SK-N-SH treated with all-trans-retinoic acid at 6 μM for 48 hours (cell line): Measurements from ENCODE around the gene GPC5.

ENCODE experiments used
- ATAC-seq: fragments of 200-7000 bp; cut with Tn5 transposase; 3 replicates; pipeline ENCODE4 v1.9.1; 2020; ENCODE audit warnings: mild to moderate bottlenecking, moderate library complexity
- BACH2 ChIP-seq: fragments of 250-450 bp; sonication (Bioruptor Pico); IDR thresholded peaks from 2 replicates; pipeline ENCODE4 v1.9.0; 2021; ENCODE audit warnings: mild to moderate bottlenecking, borderline replicate concordance
- CSDC2 ChIP-seq: fragments of 250-450 bp; sonication (Bioruptor Pico); IDR thresholded peaks from 2 replicates; pipeline ENCODE4 v1.5.0; 2020; ENCODE audit warnings: mild to moderate bottlenecking, moderate library complexity
- CSRNP3 ChIP-seq: fragments of 250-450 bp; sonication (Bioruptor Pico); IDR thresholded peaks from 2 replicates; pipeline ENCODE4 v1.5.1; 2021; ENCODE audit warnings: mild to moderate bottlenecking, moderate library complexity
- ESRRG ChIP-seq: fragments of 250-450 bp; sonication (Bioruptor Pico); IDR thresholded peaks from 2 replicates; pipeline ENCODE4 v1.6.1; 2021; ENCODE audit warnings: mild to moderate bottlenecking
- GLIS3 ChIP-seq: fragments of 250-450 bp; sonication (Bioruptor Pico); IDR thresholded peaks from 2 replicates; pipeline ENCODE4 v1.5.0; 2020; ENCODE audit warnings: mild to moderate bottlenecking, moderate library complexity
- ISL1 ChIP-seq: fragments of 250-450 bp; sonication (Bioruptor Pico); IDR thresholded peaks from 2 replicates; pipeline ENCODE4 v2.1.2; 2022; ENCODE audit warnings: mild to moderate bottlenecking, moderate library complexity
- OSR1 ChIP-seq: fragments of 250-450 bp; sonication (Bioruptor Pico); IDR thresholded peaks from 2 replicates; pipeline ENCODE4 v1.8.0; 2022; ENCODE audit warnings: moderate library complexity, mild to moderate bottlenecking, inconsistent platforms
- PPARA ChIP-seq: fragments of 250-450 bp; sonication (Bioruptor Pico); IDR thresholded peaks from 2 replicates; pipeline ENCODE4 v1.5.0; 2020; ENCODE audit warnings: mild to moderate bottlenecking, borderline replicate concordance
- RARB ChIP-seq: fragments of 250-450 bp; sonication (Bioruptor Pico); IDR thresholded peaks from 2 replicates; pipeline ENCODE4 v1.8.0; 2021; ENCODE audit warnings: mild to moderate bottlenecking, moderate library complexity
- SNAI2 ChIP-seq: fragments of 250-450 bp; sonication (Bioruptor Pico); IDR thresholded peaks from 2 replicates; pipeline ENCODE4 v1.5.0; 2020; ENCODE audit warnings: mild to moderate bottlenecking, moderate library complexity
- TCF4 ChIP-seq: fragments of 250-450 bp; sonication (Bioruptor Pico); IDR thresholded peaks from 2 replicates; pipeline ENCODE4 v1.8.0; 2021; ENCODE audit warnings: mild to moderate bottlenecking, moderate library complexity, borderline replicate concordance
- TOX ChIP-seq: fragments of 250-450 bp; sonication (Bioruptor Pico); IDR thresholded peaks from 2 replicates; pipeline ENCODE4 v1.8.0; 2021; ENCODE audit warnings: mild to moderate bottlenecking, moderate library complexity, borderline replicate concordance
- ZFP3 ChIP-seq: fragments of 250-450 bp; sonication (Bioruptor Pico); IDR thresholded peaks from 2 replicates; pipeline ENCODE4 v1.5.0; 2020; ENCODE audit warnings: mild to moderate bottlenecking, moderate library complexity
- ZFP30 ChIP-seq: fragments of 450-650 bp; formaldehyde crosslinking; IDR thresholded peaks from 2 replicates; pipeline ENCODE4 v1.5.0; 2022; ENCODE audit warnings: mild to moderate bottlenecking, moderate library complexity
- ZNF565 ChIP-seq: fragments of 450-650 bp; formaldehyde crosslinking; conservative IDR thresholded peaks from 2 replicates; pipeline ENCODE4 v1.5.0; 2020; ENCODE audit warnings: low read depth, mild to moderate bottlenecking, moderate library complexity
- ZNF8 ChIP-seq: fragments of 450-650 bp; formaldehyde crosslinking; IDR thresholded peaks from 2 replicates; pipeline ENCODE4 v1.5.0; 2020; ENCODE audit warnings: mild to moderate bottlenecking, moderate library complexity
- TF ChIP-seq, protein P1 (sequence below): fragments of 250-450 bp; sonication (Bioruptor Pico); IDR thresholded peaks from 2 replicates; pipeline ENCODE4 v1.5.0; 2020; ENCODE audit warnings: mild to moderate bottlenecking, moderate library complexity
- TF ChIP-seq, protein P2 (sequence below): fragments of 250-450 bp; sonication (Bioruptor Pico); IDR thresholded peaks from 2 replicates; pipeline ENCODE4 v1.8.0; 2020; ENCODE audit warnings: mild to moderate bottlenecking, moderate library complexity, borderline replicate concordance

Gene GPC5

DNA sequence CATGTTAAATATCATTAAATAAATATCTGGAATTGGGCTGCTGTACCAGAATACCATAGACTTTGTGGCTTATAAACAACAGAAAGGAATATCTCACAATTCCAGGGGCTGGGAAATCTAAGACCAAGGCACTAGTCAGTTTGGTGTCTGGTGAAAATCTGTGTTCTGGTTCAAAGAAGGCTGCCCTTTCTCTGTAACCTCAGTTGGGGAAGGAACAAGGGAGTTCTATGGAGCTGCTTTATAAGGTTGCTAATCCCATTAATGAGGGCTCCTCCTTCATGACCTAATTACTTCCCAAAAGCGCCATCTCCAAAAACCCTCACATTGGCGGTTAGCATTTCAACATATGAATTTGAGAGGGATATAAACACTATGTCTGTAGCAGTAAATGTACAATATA is 480.9 kb downstream of the GPC5 start:
- TF ChIP-seq, protein P1, sequence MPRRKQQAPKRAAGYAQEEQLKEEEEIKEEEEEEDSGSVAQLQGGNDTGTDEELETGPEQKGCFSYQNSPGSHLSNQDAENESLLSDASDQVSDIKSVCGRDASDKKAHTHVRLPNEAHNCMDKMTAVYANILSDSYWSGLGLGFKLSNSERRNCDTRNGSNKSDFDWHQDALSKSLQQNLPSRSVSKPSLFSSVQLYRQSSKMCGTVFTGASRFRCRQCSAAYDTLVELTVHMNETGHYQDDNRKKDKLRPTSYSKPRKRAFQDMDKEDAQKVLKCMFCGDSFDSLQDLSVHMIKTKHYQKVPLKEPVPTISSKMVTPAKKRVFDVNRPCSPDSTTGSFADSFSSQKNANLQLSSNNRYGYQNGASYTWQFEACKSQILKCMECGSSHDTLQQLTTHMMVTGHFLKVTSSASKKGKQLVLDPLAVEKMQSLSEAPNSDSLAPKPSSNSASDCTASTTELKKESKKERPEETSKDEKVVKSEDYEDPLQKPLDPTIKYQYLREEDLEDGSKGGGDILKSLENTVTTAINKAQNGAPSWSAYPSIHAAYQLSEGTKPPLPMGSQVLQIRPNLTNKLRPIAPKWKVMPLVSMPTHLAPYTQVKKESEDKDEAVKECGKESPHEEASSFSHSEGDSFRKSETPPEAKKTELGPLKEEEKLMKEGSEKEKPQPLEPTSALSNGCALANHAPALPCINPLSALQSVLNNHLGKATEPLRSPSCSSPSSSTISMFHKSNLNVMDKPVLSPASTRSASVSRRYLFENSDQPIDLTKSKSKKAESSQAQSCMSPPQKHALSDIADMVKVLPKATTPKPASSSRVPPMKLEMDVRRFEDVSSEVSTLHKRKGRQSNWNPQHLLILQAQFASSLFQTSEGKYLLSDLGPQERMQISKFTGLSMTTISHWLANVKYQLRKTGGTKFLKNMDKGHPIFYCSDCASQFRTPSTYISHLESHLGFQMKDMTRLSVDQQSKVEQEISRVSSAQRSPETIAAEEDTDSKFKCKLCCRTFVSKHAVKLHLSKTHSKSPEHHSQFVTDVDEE = no peak
- TF ChIP-seq CSRNP3 (no peak), OSR1 (CRISPR knock-in tag) (no peak), CSDC2 (CRISPR knock-in tag) (no peak)
- ATAC-seq = no peak

DNA sequence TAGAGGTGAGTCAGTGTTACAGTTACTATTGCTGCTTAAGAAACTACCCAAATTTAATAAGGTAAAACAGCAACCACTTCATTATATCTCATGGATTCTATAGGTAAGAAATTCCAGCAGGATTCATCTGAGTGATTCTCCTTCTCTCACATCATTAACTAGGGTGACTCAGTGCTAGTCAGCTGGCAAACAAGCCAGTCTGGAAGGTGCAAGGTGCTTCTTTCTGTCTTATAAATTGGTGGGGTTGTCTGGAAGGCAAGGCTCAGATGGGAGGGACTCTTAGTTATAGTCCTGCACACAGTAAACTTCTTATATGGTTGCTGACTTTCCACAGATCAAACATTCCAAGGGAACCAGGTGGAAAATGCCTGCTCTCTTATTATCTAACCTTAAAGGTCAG is 484.5 kb downstream of the GPC5 start:
- no peak for ATAC-seq
- no peak for TF ChIP-seq CSDC2 (CRISPR knock-in tag)
- TF ChIP-seq, protein P2, sequence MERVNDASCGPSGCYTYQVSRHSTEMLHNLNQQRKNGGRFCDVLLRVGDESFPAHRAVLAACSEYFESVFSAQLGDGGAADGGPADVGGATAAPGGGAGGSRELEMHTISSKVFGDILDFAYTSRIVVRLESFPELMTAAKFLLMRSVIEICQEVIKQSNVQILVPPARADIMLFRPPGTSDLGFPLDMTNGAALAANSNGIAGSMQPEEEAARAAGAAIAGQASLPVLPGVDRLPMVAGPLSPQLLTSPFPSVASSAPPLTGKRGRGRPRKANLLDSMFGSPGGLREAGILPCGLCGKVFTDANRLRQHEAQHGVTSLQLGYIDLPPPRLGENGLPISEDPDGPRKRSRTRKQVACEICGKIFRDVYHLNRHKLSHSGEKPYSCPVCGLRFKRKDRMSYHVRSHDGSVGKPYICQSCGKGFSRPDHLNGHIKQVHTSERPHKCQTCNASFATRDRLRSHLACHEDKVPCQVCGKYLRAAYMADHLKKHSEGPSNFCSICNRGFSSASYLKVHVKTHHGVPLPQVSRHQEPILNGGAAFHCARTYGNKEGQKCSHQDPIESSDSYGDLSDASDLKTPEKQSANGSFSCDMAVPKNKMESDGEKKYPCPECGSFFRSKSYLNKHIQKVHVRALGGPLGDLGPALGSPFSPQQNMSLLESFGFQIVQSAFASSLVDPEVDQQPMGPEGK (CRISPR knock-in tag) = no peak
- TF ChIP-seq CSRNP3 = no peak
- no peak for TF ChIP-seq TCF4 (CRISPR knock-in tag)
- TF ChIP-seq ZNF565 (CRISPR knock-in tag) = no peak
- TF ChIP-seq ISL1 (CRISPR knock-in tag) = no peak

DNA sequence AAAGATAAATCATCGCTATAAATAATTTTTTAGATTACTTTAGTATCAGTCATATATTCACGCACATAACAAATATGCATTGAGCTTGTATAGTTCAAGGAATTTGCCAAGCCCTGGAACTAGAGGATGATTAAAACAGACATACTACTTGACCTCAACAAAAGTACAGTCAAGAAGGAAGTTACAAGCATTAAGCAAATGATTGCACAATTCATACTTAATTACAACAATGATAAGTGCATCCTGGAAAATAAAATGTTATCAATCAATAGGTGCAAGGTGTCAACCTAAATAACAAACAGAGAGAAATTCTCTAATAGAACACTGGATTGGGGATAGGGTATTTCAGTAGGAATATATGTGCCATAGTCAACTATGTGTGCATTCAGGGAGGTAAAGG is 491.2 kb downstream of the GPC5 start:
- TF ChIP-seq SNAI2 (no peak), RARB (no peak), CSRNP3 (no peak), ZFP30 (CRISPR knock-in tag) (no peak), CSDC2 (CRISPR knock-in tag) (no peak), BACH2 (no peak), GLIS3 (CRISPR knock-in tag) (no peak), OSR1 (CRISPR knock-in tag) (no peak), ZNF8 (CRISPR knock-in tag) (no peak), PPARA (CRISPR knock-in tag) (no peak), ZFP3 (CRISPR knock-in tag) (no peak)
- TF ChIP-seq, protein P2 (CRISPR knock-in tag) = no peak
- ATAC-seq = no peak

GRCh38 chr13:91891141-91891540 is 492.7 kb downstream of the GPC5 start:
- no peak for TF ChIP-seq ZFP30 (CRISPR knock-in tag)
- no peak for TF ChIP-seq ESRRG (CRISPR knock-in tag)
- no peak for TF ChIP-seq CSDC2 (CRISPR knock-in tag)
- no peak for TF ChIP-seq ZNF565 (CRISPR knock-in tag)
- no peak for TF ChIP-seq GLIS3 (CRISPR knock-in tag)
- TF ChIP-seq, protein P1 = no peak
- TF ChIP-seq BACH2 = no peak
- TF ChIP-seq ZNF8 (CRISPR knock-in tag) = no peak
- TF ChIP-seq TOX = no peak
- no peak for TF ChIP-seq TCF4 (CRISPR knock-in tag)
- TF ChIP-seq ZFP3 (CRISPR knock-in tag) = no peak
- no peak for ATAC-seq
